GM18502 (cell line): ENCODE results near the gene CYP4A22.
A peak's percentile ranks its signal among the peaks of the same experiment; 100 is the strongest.
"Not testable (repeated sequence)": the region's sequence is repeated elsewhere in the genome, so short reads cannot be mapped to it uniquely, and the experiment has no call there.

ENCODE experiments used
- ATAC-seq: cut with Tn5 transposase; IDR thresholded peaks from one replicate; pipeline ENCODE4 v1.9.1; 2021; ENCODE audit warnings: mild to moderate bottlenecking; ENCODE audit not compliant: unreplicated experiment, poor library complexity

CYP4A22 gene

DNA sequence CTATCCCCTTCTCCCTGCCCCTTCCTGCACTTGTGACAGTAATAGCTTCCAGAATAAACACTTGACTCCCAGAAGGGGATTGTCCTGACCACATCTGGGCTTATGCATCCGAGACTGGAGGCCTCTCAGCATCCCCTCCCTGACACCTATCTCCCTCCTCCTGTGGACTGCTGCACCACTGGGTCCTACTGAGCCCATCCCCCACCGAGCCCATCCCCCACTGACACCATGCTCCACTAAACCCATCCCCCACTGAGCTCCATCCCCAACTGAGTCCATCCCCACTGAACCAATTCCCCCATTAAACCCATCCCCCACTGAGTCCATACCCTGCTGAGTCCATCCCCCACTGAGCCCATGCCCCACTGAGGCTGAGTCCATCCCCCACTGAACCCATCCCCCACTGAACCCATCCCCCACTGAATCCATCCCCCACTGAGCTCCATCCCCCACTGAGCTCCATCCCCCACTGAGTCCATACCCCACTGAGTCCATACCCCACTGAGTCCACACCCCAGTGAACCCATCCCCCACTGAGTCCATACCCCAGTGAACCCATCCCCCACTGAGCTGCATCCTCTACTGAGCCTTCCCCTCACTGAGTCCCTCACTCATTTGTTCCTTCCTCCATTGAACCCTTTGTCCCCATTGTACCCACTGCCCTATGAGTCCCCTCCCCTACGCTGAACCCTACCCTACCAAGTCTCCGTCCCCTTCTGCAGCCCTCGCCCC lies 47.0 kb downstream of the CYP4A22 start:
- no peak for ATAC-seq

GRCh38 chr1:47184822-47185677 lies 47.8 kb downstream of the CYP4A22 start:
- no peak for ATAC-seq

- no peak for ATAC-seq
These were observed 49.3 kb downstream of the CYP4A22 start for GRCh38 chr1:47186267-47187185.

DNA sequence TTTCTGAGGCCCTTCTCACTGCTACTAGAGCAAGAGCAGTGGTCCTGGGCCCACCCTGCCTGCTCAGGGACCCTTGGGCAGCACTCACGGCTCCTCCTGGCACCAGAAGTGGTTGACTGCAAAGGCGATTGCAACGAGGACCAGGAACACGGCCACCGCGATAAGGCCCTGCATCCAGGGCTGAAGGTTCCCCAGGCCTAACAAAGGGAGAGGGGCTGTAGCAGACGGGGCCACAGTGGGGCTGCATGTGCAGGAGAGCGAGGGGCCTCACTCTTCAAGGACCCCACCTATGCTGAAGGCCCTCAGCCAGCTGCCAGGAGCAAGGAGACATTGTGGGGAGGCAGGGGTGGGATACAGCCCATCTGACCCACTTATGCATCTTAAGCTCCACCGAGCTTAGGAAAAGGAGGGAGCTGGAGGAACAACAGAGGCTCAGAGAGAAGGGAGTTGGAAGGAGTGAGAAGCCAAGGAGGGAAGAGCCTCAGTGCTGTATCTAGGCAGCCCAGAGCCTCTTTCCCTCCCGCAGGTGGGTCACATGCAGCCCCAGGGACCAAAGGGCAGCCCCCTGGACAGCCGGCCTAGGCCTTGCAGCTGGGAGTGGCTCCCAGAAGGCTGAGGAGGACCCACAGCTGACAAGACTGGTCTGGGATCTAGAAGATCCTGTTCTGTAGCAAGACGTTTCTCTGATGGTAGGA lies 50.1 kb downstream of the CYP4A22 start:
- no peak for ATAC-seq

DNA sequence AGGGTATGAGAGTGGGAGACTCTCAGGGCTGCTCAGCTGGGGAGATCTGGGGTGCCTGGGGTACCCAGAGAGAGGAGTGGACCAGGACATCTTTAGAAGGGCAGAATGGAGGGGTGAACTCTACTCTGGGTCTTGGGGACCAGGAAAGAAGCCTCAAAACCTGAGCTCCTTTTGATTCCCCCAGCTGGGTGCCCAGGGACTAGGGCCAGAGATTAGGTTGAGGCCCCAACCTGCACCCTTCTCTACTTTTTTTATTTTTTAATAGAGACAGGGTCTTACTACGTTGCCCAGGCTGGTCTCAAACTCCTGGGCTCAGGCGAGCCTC lies 50.6 kb downstream of the CYP4A22 start:
- no peak for ATAC-seq

GRCh38 chr1:47188791-47189785 lies 51.8 kb downstream of the CYP4A22 start:
- no peak for ATAC-seq

DNA sequence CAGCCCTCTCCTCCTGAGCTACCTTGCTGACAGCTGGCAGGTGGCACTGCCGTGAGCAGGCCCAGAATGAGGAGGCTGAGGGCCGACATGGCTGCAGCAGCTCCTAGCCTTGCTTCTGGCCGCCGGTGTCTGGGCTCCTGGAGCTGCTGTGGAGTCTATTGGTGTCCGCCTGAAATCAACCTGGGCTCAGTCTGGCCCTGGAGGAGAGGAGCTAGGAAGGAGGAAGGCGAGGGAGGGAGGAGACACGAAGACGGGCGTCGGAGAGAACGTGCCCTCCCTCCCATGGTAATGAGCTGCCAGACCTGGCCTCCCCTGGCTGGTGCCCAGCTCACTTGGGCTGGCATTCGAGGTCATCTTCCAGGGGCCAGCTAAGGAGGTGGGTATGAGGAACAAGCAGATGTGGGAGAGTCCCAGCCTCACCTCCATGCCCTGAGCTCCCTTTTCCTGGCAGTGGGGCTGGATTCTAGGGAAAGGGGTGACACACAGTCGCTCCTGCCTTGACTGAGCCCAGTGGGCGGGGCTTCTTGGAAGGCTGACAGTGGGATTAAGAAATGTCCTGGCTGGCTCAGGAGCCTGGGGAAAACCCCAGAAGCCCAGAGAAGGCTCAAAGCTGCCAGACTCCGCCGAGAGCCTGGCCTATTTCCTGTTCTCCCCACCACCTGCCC lies 52.7 kb downstream of the CYP4A22 start, which contains the start of gene PDZK1IP1:
Gene PDZK1IP1, minus strand, starts transcription at position 193 of the 665 bp plus-strand sequence. Its CDS starts 104 bp downstream, at position 89.
- ATAC-seq: no peak

DNA sequence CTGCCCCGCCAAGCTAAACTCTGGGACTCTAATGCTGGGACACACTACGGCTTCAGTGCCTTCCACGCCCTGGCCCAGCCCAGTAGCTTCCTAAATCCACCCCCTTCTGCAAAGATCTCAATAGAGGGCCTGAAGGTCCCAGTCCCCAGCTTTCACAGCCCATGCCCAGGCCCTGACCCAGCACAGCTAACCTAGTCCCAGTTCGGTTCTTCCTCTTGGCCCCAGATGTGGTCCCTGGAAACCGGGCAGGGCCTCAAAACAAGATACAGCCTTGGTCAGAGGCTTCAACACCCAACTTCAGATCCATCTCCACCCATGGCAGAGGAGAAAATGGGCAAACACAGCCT lies 53.2 kb downstream of the CYP4A22 start:
- no peak for ATAC-seq

- ATAC-seq: no peak
These were observed 53.6 kb downstream of the CYP4A22 start for GRCh38 chr1:47190857-47191256.

DNA sequence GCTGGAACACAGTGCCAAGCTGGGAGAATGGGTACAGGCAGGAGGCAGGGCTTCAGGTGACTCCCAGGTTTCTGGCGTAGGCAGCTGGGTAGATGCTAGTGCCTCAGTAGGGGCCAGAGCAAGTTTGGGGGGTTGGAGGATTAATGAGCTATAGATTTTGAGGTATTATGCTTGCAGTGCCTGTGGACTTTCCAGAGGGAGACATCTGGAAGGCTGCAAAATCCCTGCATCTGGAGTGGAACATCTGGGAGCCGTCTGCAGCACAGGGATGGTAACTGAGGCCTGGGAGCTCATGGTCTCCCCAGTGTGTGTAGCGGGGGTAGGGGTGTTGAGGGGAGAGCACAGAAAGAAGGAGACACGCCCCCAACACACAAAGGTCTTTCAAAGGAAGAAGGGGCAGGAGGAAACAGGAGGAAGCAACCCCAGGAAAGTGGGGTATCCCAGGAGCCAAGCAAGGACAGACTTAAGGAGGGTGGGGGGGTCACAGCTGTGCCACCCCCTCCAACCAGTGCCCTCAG lies 54.8 kb downstream of the CYP4A22 start:
- no peak for ATAC-seq

- peak; percentile 75 for ATAC-seq
These were observed 55.5 kb downstream of the CYP4A22 start for GRCh38 chr1:47192458-47193384.

DNA sequence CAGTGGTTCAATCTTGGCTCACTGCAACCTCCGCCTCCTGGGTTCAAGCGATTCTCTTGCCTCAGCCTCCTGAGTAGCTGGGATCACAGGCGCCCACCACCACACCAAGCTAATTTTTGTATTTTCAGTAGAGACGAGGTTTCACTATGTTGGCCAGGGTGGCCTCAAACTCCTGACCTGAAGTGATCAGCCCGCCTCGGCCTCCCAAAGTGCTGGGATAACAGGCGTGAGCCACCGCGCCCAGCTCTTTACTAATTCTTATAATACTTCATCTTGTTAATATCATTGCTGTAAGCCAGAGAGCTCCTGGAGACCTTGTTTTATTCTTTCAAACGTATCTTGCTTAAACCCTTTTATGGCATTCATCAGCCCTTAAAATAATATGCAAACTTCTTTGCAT lies 56.3 kb downstream of the CYP4A22 start:
- ATAC-seq: not testable (repeated sequence)

DNA sequence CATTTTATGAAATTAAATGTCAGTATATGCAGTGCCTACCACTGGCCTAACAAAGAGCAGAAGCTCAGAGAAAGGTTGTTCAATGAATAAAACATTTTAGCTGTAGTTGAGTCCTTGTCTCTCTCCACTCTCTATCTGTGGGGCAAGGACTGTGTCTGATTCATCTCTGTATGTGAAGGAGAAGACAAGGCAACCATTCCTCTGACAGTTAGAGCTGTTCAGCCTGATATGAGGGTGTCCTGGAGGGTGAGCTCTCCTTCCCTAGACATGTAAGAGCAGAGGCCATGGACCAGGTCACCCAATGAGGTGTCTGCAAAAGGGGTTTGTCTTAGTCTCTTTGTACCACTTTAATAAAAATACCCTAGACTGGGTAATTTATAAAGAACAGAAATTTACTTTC lies 57.1 kb downstream of the CYP4A22 start:
- no peak for ATAC-seq

GRCh38 chr1:47195981-47196380 lies 58.7 kb downstream of the CYP4A22 start:
- ATAC-seq: not testable (repeated sequence)

GRCh38 chr1:47196622-47197021 lies 59.4 kb downstream of the CYP4A22 start:
- ATAC-seq: no peak

- no peak for ATAC-seq
These were observed 61.0 kb downstream of the CYP4A22 start for GRCh38 chr1:47198214-47198613.
